GM19099 (cell line): ENCODE data around the gene VANGL1.

ENCODE experiments used
- POLR2A ChIP-seq: IDR thresholded peaks from 3 replicates; pipeline ENCODE4 v1.6.1; 2011; ENCODE audit warnings: low read depth; ENCODE audit not compliant: insufficient read length; ENCODE audit errors: extremely low read depth

VANGL1 gene

DNA sequence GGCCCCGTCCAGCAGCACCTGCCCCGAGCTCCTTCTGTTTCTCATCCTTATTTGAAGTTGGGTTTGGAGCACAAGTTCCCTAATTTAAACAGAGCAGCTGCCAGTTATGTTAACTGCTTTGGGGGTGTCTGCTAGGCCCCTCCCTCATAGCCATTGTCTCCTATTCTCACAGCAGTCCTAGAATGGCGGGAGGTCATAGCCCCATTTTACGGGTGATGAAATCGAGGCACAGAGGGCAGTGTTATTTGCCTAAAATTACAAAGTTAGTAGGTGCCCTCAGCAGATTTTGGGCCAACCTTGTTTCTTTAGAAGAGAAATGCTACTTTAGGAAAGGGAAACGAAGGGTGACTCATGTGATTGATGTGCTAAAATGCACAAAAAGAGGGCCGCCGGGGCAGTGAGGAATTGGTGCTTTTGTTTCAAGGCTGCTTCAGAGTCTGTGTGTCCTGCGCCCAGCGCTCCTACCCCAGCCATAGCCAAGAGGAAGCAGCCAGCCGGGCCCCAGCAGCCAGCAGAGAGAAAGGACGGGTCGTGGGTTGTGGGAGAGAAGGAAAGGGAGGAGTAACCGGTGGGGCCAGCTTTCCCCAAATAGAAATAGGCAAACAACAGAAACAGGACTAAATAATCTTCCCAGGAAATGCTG, 13.0 kb downstream of the VANGL1 start:
- TF ChIP-seq POLR2A: no peak

DNA sequence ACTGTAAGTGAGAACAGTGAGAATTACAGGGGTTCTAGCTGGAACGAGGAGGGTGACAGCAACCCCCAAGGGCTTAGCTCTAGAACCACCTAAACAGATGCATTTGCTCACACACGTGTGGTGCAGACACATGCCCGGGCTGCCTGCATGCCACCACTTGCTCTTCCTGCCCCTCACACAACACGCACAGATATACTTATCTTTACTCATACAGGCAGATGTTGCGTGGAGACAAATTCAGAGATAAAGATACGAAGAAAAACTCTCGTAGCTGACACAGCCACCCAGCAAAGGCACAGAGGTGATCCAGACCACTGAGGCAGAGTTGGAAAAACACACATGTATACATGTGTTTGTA, 13.5 kb downstream of the VANGL1 start:
- TF ChIP-seq POLR2A: no peak

DNA sequence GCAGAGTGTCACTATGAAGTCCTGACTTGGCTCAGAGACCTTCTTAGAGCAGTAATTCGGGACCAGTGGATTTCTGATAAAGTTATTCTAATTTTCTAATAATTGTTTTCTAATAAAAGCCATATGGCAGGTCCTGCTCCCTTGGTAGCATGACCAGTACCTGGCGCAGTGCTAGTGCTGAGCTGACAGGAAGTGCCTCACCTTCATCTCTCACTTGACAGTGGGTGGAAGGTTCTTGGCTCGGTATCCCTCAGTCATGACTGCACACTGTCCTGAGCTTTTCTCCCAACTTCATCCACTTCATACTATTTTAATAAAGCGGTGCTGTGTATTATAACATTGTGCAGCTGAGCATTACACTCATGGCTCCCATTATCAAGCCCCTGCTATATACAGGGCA, 14.1 kb downstream of the VANGL1 start:
- TF ChIP-seq POLR2A: no peak

DNA sequence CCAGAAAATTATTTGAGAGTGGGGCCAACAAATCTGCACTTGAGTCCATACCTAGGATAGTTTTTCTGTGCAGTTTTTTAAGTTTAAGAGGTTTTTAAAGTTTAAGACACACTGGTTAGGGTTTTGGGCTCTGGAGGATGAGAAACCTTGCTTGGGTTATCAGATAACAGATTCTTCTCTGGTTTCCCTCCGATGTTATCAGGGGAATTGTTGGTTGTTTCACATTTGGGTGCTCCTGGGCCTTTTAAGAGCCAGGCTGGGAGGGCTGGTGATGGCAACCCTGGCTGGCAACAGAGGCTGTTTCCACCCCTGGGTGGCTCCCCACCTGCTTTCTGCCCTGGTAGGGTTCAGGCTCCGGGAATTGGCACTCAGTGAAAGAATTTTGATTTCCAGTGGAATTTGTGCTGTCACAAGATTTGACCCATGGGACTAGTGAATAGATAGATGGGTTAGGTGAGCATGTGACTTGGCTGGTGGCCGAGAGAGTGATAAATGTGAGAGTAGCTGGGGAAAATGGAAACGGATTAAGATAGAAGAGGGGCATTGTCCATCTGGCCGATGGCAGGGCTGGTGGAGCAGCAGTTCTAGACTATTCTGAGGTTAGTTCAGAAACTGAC, 14.8 kb downstream of the VANGL1 start:
- TF ChIP-seq POLR2A: no peak

DNA sequence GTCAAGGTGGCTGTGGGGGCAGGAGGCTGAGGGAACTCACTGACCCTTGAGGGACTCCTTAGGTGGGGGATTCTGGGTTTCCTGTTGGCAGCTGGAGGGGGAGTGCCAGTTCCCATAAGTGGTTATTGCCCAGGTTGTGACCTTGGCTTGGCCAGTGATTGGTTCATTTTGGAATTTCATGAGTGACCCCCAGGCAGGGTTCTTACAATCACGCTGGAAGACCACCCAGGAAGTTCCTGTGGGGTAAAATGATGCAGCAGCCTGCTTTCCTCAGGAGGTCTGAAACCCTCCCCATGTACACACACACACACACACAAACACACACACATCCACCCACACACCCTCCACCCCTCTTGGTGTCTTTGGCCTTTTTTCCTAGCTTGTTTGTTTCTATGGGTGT, 16.9 kb downstream of the VANGL1 start:
- no peak for TF ChIP-seq POLR2A

DNA sequence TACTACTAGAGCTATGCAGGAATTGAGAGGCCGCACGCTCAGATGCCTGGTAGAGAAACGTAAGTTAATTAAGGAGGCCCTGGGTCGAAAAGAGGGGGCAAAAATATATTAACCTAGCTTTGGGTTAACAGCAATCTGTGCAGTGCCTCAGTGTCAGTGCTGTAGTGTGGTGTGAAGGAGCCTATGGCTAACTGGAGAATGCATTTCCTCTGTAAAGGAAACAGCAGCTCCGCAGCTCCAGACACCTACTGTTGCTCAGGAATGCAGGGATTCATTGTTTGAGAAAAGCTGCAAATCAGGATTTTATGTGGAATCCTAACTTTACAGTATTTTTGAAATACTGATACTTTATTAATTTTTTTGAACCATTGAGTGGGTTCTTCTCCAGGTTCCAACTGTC, 18.4 kb downstream of the VANGL1 start:
- no peak for TF ChIP-seq POLR2A

DNA sequence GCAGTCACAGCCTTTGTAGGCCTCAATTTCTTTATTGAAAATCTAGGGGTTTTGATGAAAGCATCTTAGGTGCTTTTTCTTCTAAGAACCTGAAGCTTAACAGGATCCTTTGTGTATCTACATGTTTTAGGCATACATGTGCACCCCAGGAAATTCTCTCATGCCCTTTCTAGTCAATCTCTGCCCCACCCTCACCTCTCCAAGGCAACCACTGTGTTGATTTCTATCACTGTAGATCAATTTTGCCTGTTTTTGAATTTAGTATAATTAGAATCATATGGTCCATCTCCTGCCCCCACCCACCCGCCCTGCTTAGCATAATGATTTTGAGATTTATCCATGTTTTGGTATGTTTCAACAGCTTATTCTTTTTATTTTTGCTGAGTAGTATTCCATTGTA, 19.4 kb downstream of the VANGL1 start:
- no peak for TF ChIP-seq POLR2A

DNA sequence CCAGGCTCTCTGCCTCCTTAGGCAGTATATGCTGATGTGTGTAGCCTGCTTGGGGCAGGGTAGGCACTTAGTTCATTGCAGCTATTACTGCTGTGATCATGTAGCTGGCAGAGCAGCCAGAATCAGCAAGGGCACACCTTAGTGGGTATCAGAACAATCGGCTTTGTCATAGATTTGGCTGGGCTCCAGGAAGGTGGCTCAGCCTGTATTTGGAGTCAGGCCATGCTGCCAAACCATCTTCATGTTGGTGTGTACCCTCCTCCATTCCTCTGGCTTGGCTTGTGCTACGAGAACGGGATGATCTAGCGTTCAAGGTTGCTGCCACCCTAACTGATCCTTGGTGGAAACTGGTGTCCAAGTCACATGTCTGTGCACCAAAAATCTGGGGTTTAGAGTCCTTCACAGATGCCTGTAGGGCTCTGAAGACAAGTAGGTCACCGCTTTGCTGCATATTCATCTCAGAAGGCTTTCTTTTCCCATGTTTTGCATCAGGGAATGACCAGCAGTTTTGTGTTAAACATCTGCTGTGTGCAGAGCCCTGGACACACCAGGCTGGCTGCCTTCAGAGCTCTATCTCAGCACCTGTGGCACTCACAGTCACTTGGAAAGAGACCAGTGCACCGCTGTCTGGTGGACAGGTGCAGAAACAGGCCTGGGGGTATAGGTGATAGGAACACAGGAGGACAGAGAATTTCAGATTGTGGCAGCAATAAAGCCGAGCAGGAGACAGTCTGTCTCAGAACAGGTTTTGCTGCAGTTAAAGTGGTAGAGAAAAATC, 23.7 kb downstream of the VANGL1 start:
- no peak for TF ChIP-seq POLR2A

DNA sequence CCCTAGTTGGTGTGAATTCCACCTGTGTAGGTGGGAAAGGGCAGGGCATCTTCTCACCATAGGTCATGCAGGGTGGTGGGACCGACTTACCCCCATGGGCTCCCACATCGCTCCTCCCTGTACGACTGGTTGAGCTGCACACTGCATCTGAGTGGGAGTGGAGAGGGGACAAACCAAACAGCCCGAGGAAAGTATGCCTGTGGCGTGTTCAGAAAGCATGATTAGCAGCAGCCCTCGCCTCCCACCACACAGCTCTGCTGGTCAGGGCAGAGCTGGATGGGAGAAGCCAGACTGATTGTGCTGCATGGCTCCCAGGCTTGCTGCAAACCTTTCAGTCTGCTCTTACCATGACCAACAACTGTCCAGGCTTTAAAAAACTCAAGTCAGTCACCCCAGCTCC, 24.4 kb downstream of the VANGL1 start:
- no peak for TF ChIP-seq POLR2A

DNA sequence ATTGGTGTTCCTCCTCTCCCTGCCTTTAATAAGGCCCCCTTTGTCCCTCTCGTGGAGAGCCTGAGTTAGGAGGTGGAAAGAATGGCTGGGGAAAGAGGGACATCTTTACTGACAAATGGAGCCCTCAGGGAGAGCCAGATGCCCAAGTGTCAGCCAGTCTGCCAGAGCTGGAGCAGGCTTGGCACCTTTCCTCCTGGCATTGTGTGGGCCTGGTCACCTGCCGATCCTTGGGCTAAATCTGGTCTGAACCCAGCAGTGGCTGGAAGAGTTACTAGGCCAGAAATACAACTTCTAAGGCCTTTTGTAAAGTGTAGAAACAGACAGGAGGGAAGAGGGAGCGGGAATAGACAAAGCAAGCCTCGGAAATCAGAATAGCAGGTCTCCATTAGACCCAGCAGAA, 24.9 kb downstream of the VANGL1 start:
- no peak for TF ChIP-seq POLR2A

DNA sequence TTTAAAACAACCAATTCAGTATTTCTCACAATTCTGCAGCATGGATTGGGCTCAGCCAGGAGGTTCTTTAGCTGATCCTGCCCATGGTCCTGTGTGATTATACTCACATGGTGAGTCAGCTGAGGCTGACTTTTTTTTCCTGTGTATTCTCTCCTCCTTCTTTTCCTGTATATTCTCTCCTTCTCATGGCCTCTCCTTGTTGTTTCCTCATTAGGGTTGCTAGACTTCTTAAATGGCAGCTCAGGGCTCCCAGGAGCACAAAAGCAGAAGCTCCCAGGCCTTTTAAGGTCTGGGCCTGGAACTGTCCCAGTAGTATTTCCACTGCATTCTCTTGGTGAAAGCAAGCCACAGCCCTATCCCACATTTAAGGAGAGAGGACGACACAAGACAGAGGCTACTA, 26.8 kb downstream of the VANGL1 start:
- no peak for TF ChIP-seq POLR2A

DNA sequence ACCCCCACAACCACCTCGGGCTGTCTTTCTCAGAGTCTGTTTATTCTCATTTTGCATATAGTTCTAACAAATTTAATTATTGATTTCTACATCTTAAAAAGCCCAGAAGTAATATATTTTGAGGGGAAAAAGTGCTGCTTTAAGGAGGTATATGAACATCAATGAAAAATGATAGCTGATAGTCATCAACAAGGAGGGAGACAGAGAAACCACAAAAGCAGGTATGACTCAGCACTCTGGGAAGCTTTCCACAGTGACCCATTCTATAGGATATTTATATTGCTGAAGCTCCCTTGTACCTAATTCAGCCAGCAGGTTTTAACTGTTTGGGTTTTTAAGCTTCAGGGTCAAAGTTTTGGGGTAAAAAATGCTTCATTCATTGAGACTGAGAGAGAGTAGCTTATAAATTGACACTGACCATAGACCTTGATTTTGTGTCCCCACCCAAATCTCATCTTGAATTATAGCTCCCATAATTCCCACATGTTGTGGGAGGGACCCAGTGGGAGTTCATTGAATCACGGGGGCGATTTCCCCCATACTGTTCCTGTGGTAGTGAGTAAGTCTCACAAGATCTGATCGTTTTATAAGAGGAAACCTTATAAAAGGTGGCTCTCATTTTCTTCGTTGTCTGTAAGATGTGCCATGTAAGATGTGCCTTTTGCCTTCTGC, 27.4 kb downstream of the VANGL1 start:
- TF ChIP-seq POLR2A: no peak

DNA sequence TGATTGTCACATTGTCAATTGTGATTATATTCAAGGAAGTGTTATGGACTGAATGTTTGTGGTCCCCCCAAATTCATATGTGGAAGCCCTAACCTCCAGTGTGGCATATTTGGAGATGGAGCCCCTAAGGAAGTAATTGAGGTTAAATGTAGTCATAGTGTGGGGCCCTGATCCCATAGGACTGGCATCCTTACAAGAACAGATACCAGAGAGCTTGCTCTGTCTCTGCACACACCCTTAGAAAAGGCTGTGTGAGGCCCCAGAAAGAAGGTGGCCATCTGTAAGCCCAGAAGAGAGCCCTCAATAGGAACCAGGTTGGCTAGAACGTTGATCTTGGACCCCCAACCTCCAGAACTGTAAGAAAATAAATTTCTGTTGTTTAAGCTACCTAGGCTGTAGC, 28.1 kb downstream of the VANGL1 start:
- TF ChIP-seq POLR2A: no peak

DNA sequence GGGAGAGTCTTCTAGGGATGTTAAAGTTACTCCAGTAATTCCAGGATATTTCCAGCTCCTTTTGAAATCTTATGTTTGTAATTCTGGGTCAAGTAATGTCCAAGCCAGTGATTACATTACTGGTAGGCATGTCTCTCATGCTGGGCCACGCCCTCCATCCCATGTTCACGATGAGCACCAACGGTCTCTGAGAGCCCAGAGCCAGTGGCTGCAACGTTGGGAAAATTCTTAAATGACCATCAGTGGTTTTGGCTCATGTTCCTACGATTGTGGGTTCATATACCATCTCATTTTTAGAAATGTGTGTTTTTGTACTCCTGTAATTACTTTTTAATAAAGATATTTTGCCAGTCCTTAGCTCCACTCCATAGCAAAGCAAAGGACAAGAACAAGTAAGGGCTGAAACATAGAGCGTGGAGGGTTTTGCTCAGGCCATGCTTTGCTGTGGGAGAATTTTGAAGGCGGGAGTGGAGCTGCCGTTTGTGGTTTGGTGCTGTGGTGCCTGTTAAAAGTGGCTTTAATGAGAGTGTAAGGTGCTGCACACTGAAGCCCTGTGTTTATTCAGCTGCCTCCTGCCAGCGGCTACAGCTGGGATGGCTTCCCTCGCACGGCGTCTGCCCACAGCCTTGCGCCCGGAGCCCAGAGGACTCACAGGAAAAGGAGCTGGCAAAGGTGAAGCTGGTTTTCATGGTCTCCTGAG, 28.9 kb downstream of the VANGL1 start:
- TF ChIP-seq POLR2A: no peak
